HG03432 (cell line): ENCODE results near the gene LILRA2.
"Not testable (repeated sequence)": the region's sequence is repeated elsewhere in the genome, so short reads cannot be mapped to it uniquely, and the experiment has no call there.

Source experiments
- ATAC-seq: cut with Tn5 transposase; IDR thresholded peaks from one replicate; pipeline ENCODE4 v1.9.1; 2021; ENCODE audit warnings: mild to moderate bottlenecking, moderate library complexity; ENCODE audit not compliant: unreplicated experiment

Gene LILRA2

GRCh38 chr19:54570316-54570715, 3.3 kb upstream of the LILRA2 start:
- no peak for ATAC-seq

GRCh38 chr19:54571715-54572615, 1.6 kb upstream of the LILRA2 start:
- ATAC-seq, result not testable (repeated sequence)

GRCh38 chr19:54572696-54573311, 786 bp upstream of the LILRA2 start:
- ATAC-seq, result no peak

- no peak for ATAC-seq
These were observed 461 bp downstream of the LILRA2 start for GRCh38 chr19:54574051-54574450.

GRCh38 chr19:54574527-54575056, 1.0 kb downstream of the LILRA2 start:
- no peak for ATAC-seq

- not testable (repeated sequence) for ATAC-seq
These were observed 1.6 kb downstream of the LILRA2 start for GRCh38 chr19:54575205-54575604.

GRCh38 chr19:54576411-54576976, 2.9 kb downstream of the LILRA2 start:
- ATAC-seq, result no peak

- ATAC-seq, result no peak
These were observed 3.7 kb downstream of the LILRA2 start for GRCh38 chr19:54577334-54577733.

- ATAC-seq, result not testable (repeated sequence)
These were observed 4.7 kb downstream of the LILRA2 start for GRCh38 chr19:54578268-54578667.

- no peak for ATAC-seq
These were observed 12.8 kb downstream of the LILRA2 start for GRCh38 chr19:54586397-54586796.

GRCh38 chr19:54587026-54587425, 13.4 kb downstream of the LILRA2 start:
- ATAC-seq, result no peak

GRCh38 chr19:54593445-54593844, 19.9 kb downstream of the LILRA2 start, which contains the start of gene LILRA1:
Gene LILRA1, plus strand, starts transcription at chr19:54593632. Its CDS starts 613 bp downstream, at chr19:54594245.
- not testable (repeated sequence) for ATAC-seq

GRCh38 chr19:54593931-54594626, 20.5 kb downstream of the LILRA2 start:
- ATAC-seq, result not testable (repeated sequence)

- ATAC-seq, result no peak
These were observed 21.1 kb downstream of the LILRA2 start for GRCh38 chr19:54594737-54595136.

GRCh38 chr19:54595680-54596436, 22.3 kb downstream of the LILRA2 start:
- not testable (repeated sequence) for ATAC-seq

GRCh38 chr19:54600212-54600611, 26.6 kb downstream of the LILRA2 start:
- no peak for ATAC-seq

- ATAC-seq, result no peak
These were observed 32.6 kb downstream of the LILRA2 start for GRCh38 chr19:54606230-54606629.

GRCh38 chr19:54606891-54607784, 33.5 kb downstream of the LILRA2 start:
- ATAC-seq, result peak; percentile 60

GRCh38 chr19:54607785-54608150, 34.2 kb downstream of the LILRA2 start:
- ATAC-seq, result no peak
